GM10266 (cell line): Measurements from ENCODE around the gene PARD3.

Source experiments
- DNase-seq: peaks from one replicate; pipeline ENCODE4 v3.0.0; 2012; ENCODE audit errors: extremely low spot score
- TF ChIP-seq, protein P1 (sequence below): IDR thresholded peaks from 2 replicates; pipeline ENCODE4 v1.5.1; 2012; ENCODE audit warnings: mild to moderate bottlenecking, low read depth; ENCODE audit not compliant: control insufficient read depth, insufficient read depth; ENCODE audit errors: missing control alignments

The PARD3 gene

DNA sequence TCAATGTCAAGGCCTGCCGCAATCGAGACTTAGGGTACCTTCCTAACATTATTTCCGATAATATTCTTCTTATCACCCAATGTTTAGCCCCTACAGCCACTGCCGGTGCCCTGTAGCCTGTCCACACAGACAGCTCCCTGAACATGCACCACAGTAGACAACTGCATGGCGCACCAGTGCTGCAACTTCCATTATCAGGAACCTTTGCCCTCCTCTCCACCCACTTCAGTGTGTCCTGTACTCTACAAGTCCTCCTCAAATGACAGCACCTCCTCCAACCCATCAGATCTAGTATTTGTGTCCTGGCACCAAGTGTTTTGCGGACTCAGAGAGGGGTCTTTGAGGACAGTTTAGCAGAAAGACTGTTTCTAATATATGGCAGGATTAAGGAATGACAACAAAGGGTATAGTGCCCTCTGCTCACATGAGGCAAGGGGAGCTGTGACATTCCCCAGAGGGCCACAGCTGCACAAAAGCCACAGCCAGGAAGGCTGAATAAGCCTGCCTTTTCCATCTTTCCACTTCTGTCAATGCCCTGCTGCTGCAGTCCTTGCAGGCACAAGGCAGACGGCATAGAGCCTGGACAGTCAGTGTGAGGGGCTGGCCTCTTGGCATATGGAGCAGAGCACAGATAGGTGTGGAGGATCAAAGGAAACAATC lies 335.4 kb downstream of the PARD3 start:
- TF ChIP-seq, protein P1, sequence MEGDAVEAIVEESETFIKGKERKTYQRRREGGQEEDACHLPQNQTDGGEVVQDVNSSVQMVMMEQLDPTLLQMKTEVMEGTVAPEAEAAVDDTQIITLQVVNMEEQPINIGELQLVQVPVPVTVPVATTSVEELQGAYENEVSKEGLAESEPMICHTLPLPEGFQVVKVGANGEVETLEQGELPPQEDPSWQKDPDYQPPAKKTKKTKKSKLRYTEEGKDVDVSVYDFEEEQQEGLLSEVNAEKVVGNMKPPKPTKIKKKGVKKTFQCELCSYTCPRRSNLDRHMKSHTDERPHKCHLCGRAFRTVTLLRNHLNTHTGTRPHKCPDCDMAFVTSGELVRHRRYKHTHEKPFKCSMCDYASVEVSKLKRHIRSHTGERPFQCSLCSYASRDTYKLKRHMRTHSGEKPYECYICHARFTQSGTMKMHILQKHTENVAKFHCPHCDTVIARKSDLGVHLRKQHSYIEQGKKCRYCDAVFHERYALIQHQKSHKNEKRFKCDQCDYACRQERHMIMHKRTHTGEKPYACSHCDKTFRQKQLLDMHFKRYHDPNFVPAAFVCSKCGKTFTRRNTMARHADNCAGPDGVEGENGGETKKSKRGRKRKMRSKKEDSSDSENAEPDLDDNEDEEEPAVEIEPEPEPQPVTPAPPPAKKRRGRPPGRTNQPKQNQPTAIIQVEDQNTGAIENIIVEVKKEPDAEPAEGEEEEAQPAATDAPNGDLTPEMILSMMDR = no peak
- no peak for DNase-seq

DNA sequence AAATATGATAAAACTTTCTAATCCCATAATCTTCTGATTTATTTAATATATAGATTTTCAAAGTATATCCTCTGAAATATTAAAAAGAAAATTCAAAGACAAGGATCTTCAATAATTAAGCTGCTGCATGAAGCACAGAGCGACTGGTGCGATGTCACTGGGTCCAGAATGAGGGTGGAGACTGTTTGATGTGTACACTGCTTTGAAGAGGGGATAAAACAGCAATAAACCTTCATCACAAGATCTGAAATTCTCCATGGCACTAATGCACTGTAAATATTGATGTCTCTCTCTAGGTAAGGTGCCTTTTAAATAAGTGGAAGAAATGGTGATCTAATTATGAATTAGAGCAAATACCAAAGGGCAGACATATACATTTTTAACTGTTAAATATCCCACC lies 337.8 kb downstream of the PARD3 start:
- TF ChIP-seq, protein P1 = no peak
- no peak for DNase-seq

GRCh38 chr10:34476608-34477007 lies 338.5 kb downstream of the PARD3 start:
- DNase-seq = no peak
- TF ChIP-seq, protein P1 = no peak

DNA sequence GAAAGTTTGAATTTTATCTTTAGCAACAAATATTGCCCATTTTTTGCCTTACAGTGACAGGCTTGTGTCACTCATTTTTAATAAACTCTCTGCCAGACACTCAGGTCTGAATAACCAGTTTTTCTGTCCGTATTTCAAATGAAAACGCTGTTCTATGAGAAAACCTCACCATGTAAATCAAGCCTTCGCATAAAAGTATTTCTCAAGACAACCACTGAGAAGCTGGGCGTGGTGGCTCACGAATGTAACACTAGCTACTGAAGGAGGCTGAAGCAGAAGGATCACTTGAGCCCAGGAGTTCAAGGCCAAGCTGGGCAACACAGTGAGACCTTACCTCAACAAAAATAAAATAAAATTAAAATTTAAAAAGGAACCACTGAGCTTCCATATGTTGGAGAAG lies 339.3 kb downstream of the PARD3 start:
- TF ChIP-seq, protein P1 = no peak
- no peak for DNase-seq

GRCh38 chr10:34475274-34475646 lies 339.8 kb downstream of the PARD3 start:
- no peak for DNase-seq
- TF ChIP-seq, protein P1 = no peak

DNA sequence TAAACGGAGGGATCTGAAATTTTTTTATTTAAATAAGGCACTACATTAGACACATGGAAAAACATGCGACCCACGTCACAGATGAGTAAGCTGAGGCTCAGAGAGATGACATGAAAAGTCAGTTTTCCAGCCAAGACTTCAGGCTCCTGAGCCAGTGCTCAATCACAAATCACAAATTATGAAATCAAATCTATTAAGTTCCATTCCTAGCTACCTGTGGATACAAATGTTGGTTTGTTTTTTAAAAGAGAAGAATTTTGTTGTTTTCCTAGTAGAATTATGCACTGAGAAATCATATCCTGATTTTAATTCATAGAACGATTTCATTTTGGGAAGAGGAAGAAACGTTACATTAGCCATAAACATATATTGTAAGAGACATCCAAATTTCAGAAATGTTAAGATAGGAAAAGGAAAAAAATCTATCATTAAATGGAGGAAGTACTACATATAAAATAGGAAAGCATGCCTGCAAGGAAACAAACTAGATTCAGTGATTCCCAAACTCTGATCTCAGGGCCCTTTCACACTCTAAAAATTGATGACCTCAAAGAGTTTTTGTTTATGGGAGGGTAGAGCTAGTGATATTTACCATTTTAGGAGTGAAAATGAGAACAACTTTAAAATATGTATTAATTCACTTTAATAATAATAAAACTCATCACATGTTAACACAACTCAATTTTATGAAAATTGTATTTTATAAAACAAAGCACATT lies 340.4 kb downstream of the PARD3 start:
- DNase-seq = no peak
- TF ChIP-seq, protein P1 = no peak

DNA sequence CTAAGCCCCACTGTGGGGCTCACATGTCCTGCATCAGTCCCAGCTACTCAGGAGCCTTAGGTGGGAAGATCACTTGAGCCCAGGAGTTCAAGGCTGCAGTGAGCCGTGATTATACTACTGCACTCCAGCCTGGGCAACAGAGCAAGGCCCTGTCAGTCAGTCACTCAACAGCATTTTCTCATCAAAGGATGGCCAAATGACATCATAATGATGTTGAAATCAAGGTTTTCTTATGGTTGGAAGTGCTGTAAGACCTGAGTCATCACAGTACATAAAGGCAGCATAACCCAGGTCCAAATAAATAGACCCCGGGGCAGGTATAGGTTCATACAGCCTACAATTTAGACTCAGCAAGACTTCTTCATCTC lies 341.1 kb downstream of the PARD3 start:
- TF ChIP-seq, protein P1 = no peak

More for the DNA sequence above, 341.1 kb downstream of the PARD3 start:
- no peak for DNase-seq
